Measurements from ENCODE around the gene TOP2B.

DNA sequence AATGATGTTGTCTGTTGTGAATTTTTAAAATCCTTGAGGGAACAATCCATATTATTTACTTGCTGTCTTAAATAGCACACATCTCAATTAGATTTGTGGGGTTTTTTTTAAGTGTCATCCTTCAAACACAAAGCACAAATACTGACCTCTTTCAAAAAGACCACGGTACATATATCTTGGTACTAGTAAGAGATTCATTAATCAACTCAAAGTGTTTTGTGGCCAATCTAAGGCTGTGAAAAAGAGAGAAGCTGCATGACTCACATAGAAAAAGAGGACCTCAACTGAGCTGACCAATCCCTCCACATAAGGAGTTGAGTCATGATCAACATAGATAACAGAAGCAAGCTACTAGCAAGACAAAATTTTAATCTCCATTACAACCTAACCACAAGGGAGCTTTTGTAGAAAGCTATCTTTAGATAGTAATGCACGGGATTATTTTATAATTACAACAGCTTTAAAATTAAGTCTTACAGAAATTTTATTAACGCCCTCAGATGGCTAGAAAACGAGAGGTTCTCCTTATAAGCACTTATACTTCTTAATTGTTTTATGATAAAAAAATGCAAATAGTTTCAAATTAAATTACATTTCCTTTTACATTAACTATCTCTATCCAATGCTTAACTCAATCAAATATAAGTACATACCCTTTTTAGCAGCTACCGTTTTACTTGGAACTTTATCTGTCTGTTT, 60.5 kb downstream of the TOP2B start:
- TF ChIP-seq EZH2 (IDR thresholded peaks at IDR 0.05; ENCODE audit: insufficient read depth, poor library complexity, severe bottlenecking) = no peak
- TF ChIP-seq EZH2phosphoT487 (IDR thresholded peaks at IDR 0.05; ENCODE audit: insufficient read depth, low read depth) = no peak

All from GM23248 (cell line).